HG03139 (cell line): Measurements from ENCODE around the gene PPP1R16B.
A peak's percentile ranks its signal among the peaks of the same experiment; 100 is the strongest.
"Not testable (repeated sequence)": the region's sequence is repeated elsewhere in the genome, so short reads cannot be mapped to it uniquely, and the experiment has no call there.

Source experiments
- ATAC-seq: cut with Tn5 transposase; IDR thresholded peaks from one replicate; pipeline ENCODE4 v1.9.1; 2021; ENCODE audit not compliant: unreplicated experiment

The PPP1R16B gene

GRCh38 chr20:38843346-38843745, 37.8 kb downstream of the PPP1R16B start:
- ATAC-seq: no peak

GRCh38 chr20:38844963-38845362, 39.5 kb downstream of the PPP1R16B start:
- ATAC-seq: no peak

GRCh38 chr20:38847840-38848239, 42.3 kb downstream of the PPP1R16B start:
- ATAC-seq: no peak

- ATAC-seq: no peak
Observed at GRCh38 chr20:38853759-38854158, 48.3 kb downstream of the PPP1R16B start.

GRCh38 chr20:38854654-38855066, 49.2 kb downstream of the PPP1R16B start:
- no peak for ATAC-seq

GRCh38 chr20:38855356-38855755, 49.9 kb downstream of the PPP1R16B start:
- ATAC-seq: no peak

GRCh38 chr20:38856570-38856969, 51.1 kb downstream of the PPP1R16B start:
- no peak for ATAC-seq

- no peak for ATAC-seq
Observed at GRCh38 chr20:38857703-38858102, 52.2 kb downstream of the PPP1R16B start.

GRCh38 chr20:38859070-38859690, 53.7 kb downstream of the PPP1R16B start:
- no peak for ATAC-seq

- ATAC-seq: not testable (repeated sequence)
Observed at GRCh38 chr20:38859857-38860256, 54.4 kb downstream of the PPP1R16B start.

- no peak for ATAC-seq
Observed at GRCh38 chr20:38861071-38861401, 55.5 kb downstream of the PPP1R16B start.

- ATAC-seq: no peak
Observed at GRCh38 chr20:38862226-38862625, 56.7 kb downstream of the PPP1R16B start.

GRCh38 chr20:38863024-38863851, 57.7 kb downstream of the PPP1R16B start:
- ATAC-seq: peak; percentile 64

GRCh38 chr20:38864662-38865061, 59.2 kb downstream of the PPP1R16B start:
- no peak for ATAC-seq

GRCh38 chr20:38866265-38867061, 61.0 kb downstream of the PPP1R16B start:
- no peak for ATAC-seq

GRCh38 chr20:38867062-38867359, 61.5 kb downstream of the PPP1R16B start:
- no peak for ATAC-seq

- ATAC-seq: no peak
Observed at GRCh38 chr20:38870733-38871559, 65.4 kb downstream of the PPP1R16B start.

- no peak for ATAC-seq
Observed at GRCh38 chr20:38871560-38871953, 66.1 kb downstream of the PPP1R16B start.

GRCh38 chr20:38872036-38872435, 66.5 kb downstream of the PPP1R16B start:
- ATAC-seq: no peak

GRCh38 chr20:38872491-38873049, 67.1 kb downstream of the PPP1R16B start:
- ATAC-seq: no peak
